MM.1S (cell line): ENCODE data around the gene PADI2.

Experiments used
- DNase-seq: peaks from one replicate; pipeline ENCODE4 v3.0.0-alpha.2; 2015
- H2AFZ ChIP-seq: fragments of 300-600 bp; sonication (generic); 2 replicates; pipeline ENCODE4 v1.6.0; 2016; ENCODE audit warnings: antibody characterized with exemption, low read length
- H3F3A ChIP-seq: fragments of 300-600 bp; sonication (generic); 2 replicates; pipeline ENCODE4 v1.6.1; 2016; ENCODE audit warnings: mild to moderate bottlenecking, antibody characterized with exemption, low read length, moderate library complexity, mixed read lengths; ENCODE audit not compliant: insufficient read depth
- H3K27ac ChIP-seq: fragments of 300-600 bp; sonication (generic); 2 replicates; pipeline ENCODE4 v1.5.1; 2016; ENCODE audit warnings: mild to moderate bottlenecking, low read length
- H3K27me3 ChIP-seq: fragments of 300-600 bp; sonication (generic); replicated peaks from 2 replicates; pipeline ENCODE4 v1.6.0; 2016; ENCODE audit warnings: low read length; ENCODE audit not compliant: insufficient read depth
- H3K36me3 ChIP-seq: fragments of 300-600 bp; sonication (generic); replicated peaks from 2 replicates; pipeline ENCODE4 v1.6.1; 2016; ENCODE audit warnings: mild to moderate bottlenecking, low read length, mixed read lengths; ENCODE audit not compliant: insufficient read depth
- H3K4me1 ChIP-seq: fragments of 300-600 bp; sonication (generic); 2 replicates; pipeline ENCODE4 v1.6.1; 2016; ENCODE audit warnings: low read length, mixed read lengths
- H3K4me2 ChIP-seq: fragments of 300-600 bp; sonication (generic); 2 replicates; pipeline ENCODE4 v1.6.0; 2016; ENCODE audit warnings: low read depth, low read length
- H3K4me3 ChIP-seq: fragments of 300-600 bp; sonication (generic); 2 replicates; pipeline ENCODE4 v1.5.1; 2016; ENCODE audit warnings: low read length, mixed read lengths
- H3K79me2 ChIP-seq: fragments of 300-600 bp; sonication (generic); 2 replicates; pipeline ENCODE4 v1.6.1; 2016; ENCODE audit warnings: mixed run types, low read length, mixed read lengths
- H3K9ac ChIP-seq: fragments of 300-600 bp; sonication (generic); 2 replicates; pipeline ENCODE4 v1.6.1; 2016; ENCODE audit warnings: low read length, mixed read lengths
- H3K9me2 ChIP-seq: fragments of 300-600 bp; sonication (generic); replicated peaks from 2 replicates; pipeline ENCODE4 v1.6.1; 2016; ENCODE audit warnings: mild to moderate bottlenecking, low read length, mixed read lengths; ENCODE audit not compliant: insufficient read depth
- H3K9me3 ChIP-seq: fragments of 300-600 bp; sonication (generic); replicated peaks from 2 replicates; pipeline ENCODE4 v1.6.1; 2016; ENCODE audit warnings: mild to moderate bottlenecking, low read length, mixed read lengths; ENCODE audit not compliant: insufficient read depth
- H4K20me1 ChIP-seq: fragments of 300-600 bp; sonication (generic); 2 replicates; pipeline ENCODE4 v1.6.1; 2016; ENCODE audit warnings: mild to moderate bottlenecking, low read length, moderate library complexity, mixed read lengths; ENCODE audit not compliant: insufficient read depth
- CTCF ChIP-seq: fragments of 300-600 bp; sonication (generic); IDR thresholded peaks from 2 replicates; pipeline ENCODE4 v1.5.1; 2016; ENCODE audit warnings: antibody characterized with exemption, low read length, mixed read lengths
- EZH2 ChIP-seq: fragments of 300-600 bp; sonication (generic); optimal IDR thresholded peaks from 2 replicates; pipeline ENCODE3; 2017; ENCODE audit warnings: low read depth, mild to moderate bottlenecking, antibody characterized with exemption, low read length, mixed read lengths
- EZH2phosphoT487 ChIP-seq: fragments of 300-600 bp; sonication (generic); IDR thresholded peaks from 2 replicates; pipeline ENCODE4 v1.6.1; 2018; ENCODE audit warnings: antibody characterized with exemption, low read length

PADI2 gene

DNA sequence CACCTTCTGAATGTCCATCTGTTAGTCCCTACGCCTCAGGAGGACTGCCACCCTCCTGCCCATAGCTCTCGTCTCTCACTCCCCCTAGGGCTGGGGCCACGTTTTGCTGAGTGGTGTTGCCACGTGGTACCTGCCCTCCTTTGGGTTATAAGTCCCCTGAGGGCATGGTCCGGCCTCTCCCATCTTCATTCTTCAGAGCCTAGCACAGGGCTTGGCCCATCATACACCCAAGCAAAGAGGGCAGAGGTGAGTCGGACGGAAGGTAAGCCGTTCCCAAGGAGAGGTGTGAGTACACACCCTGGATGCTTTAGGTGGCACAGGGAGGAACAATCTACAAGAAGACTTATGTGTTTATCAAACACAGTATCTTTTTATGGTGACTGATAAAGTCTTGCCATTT lies 10.9 kb downstream of the PADI2 start:
- TF ChIP-seq EZH2phosphoT487, result no peak
- no peak for TF ChIP-seq EZH2
- no peak for TF ChIP-seq CTCF
- no peaks in the 10 kb centered on the region for H3K9me3 ChIP-seq
- H3K27me3 ChIP-seq, result peaks cover 91% of the 10 kb centered on the region

DNA sequence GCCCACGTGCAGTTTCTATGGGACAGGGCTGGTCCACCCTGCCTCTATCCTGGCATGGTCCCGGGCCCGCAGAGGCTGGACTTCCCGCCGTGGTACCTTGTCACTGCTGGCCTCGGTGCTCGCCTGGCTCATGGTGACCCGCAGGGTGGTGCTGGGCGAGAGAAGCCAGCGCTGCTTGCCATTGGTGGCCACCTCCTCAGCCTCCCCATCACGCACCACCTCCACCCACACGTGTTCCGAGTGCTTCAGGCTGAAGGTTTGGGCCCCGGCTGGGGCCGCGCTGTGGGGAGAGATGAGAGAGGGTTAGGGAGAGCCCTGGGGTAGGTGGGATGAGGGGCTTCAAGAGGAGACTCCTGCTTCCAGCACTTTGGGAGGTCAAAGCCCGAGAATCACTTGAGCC lies 14.5 kb downstream of the PADI2 start:
- Histone ChIP-seq H4K20me1 (no peaks in the 10 kb centered on the region), H3K36me3 (no peaks in the 10 kb centered on the region), H3F3A (no peaks in the 10 kb centered on the region)

More for the DNA sequence above, 10.9 kb downstream of the PADI2 start:
- Histone ChIP-seq H3K9me2 (no peaks in the 10 kb centered on the region), H2AFZ (no peak overlapping the region), H3K27ac (no peak overlapping the region), H4K20me1 (no peaks in the 10 kb centered on the region), H3K4me2 (no peak overlapping the region), H3K4me1 (no peaks in the 10 kb centered on the region), H3K9ac (no peak overlapping the region), H3K4me3 (no peak overlapping the region), H3K36me3 (no peaks in the 10 kb centered on the region), H3K79me2 (no peaks in the 10 kb centered on the region), H3F3A (no peaks in the 10 kb centered on the region)
- no peak for DNase-seq

DNA sequence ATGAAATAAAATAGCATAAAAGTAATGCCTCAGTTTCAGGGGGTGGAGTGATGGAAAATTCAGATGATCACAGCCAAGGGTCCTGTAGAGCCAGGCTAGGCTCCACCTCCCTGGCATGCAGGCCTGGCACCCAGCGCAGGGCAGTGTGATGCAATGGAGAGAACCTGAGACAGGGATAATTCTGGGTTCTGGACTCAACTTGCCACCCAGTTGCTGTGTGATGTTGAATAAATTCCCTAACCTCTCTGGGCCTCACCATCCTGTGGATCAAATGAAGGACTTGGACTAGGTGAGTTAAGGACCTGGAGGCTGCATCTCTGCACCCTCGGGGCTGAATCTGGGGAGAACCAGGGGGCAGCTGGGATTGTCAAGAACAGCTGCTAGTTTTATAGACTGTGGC lies 17.0 kb downstream of the PADI2 start:
- no peak overlapping the region for H3K27ac ChIP-seq

More for the DNA sequence above, 14.5 kb downstream of the PADI2 start:
- TF ChIP-seq EZH2 (no peak), EZH2phosphoT487 (no peak), CTCF (no peak)
- Histone ChIP-seq H3K9ac (no peak overlapping the region), H3K9me3 (no peaks in the 10 kb centered on the region), H3K27me3 (peaks cover 94% of the 10 kb centered on the region), H3K4me3 (no peak overlapping the region), H3K4me2 (no peak overlapping the region), H2AFZ (no peak overlapping the region), H3K9me2 (no peaks in the 10 kb centered on the region), H3K27ac (no peak overlapping the region), H3K4me1 (no peaks in the 10 kb centered on the region), H3K79me2 (no peaks in the 10 kb centered on the region)
- no peak for DNase-seq

More for the DNA sequence above, 17.0 kb downstream of the PADI2 start:
- H4K20me1 ChIP-seq, result no peaks in the 10 kb centered on the region
- H3K4me3 ChIP-seq, result no peak overlapping the region
- H2AFZ ChIP-seq, result no peak overlapping the region
- no peak overlapping the region for H3K4me2 ChIP-seq
- H3K4me1 ChIP-seq, result no peaks in the 10 kb centered on the region
- no peaks in the 10 kb centered on the region for H3K9me2 ChIP-seq
- no peaks in the 10 kb centered on the region for H3F3A ChIP-seq
- H3K79me2 ChIP-seq, result no peaks in the 10 kb centered on the region
- H3K9me3 ChIP-seq, result no peaks in the 10 kb centered on the region
- H3K9ac ChIP-seq, result no peak overlapping the region
- no peak for DNase-seq
- TF ChIP-seq CTCF (no peak), EZH2phosphoT487 (no peak), EZH2 (no peak)
- peaks cover 98% of the 10 kb centered on the region for H3K27me3 ChIP-seq
- no peaks in the 10 kb centered on the region for H3K36me3 ChIP-seq
